Coronary artery (tissue), 2 donors: Measurements from ENCODE around the gene CHD1.

ENCODE experiments used
- DNase-seq: peaks from one replicate; pipeline ENCODE4 v3.0.0-alpha.2; 2017; ENCODE audit warnings: low spot score
- H3K27ac ChIP-seq, 2 donors: fragments of 200-600 bp; sonication (generic); one replicate each; pipeline ENCODE4 v1.5.1; 2016 to 2019
- H3K4me3 ChIP-seq: fragments of 200-600 bp; sonication (generic); 2 replicates; pipeline ENCODE4 v1.5.1; 2016; ENCODE audit warnings: mild to moderate bottlenecking, moderate library complexity
- TF ChIP-seq, protein P1 (sequence below): fragments of 200-600 bp; sonication (generic); IDR thresholded peaks from one replicate; pipeline ENCODE4 v1.5.1; 2019; ENCODE audit warnings: antibody characterized with exemption

CHD1 gene

DNA sequence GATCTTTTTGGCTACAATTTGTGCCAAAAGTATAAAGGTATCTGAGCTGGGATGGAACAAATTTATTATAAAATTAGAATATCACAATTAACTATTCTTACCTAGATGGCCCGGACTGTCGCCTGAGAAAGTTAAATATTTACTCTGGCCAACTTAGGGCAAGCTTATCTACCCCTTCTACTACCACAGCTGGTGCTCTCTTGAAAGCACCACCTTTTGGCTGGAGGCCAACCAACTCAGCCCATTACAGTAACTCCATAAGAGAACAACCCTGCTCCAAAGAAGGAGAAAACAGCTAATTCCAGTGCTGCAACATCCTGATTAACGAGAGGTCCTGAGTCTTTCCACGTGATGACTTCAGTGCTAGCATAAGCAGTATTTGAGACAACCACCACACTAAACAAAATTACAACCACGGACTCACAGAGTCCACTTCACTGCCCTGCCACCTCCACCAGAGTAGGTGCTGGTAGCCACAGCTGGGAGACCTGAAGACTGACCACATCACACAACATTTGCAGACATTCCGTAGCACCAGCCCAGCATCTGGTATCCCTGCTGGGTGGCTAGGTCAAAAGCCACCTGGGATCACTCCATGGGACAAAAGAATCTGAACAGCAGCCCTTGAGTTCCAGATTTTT, 112.1 kb downstream of the CHD1 start:
- no peak overlapping the region for H3K27ac ChIP-seq
- no peak overlapping the region for H3K4me3 ChIP-seq
- TF ChIP-seq, protein P1, sequence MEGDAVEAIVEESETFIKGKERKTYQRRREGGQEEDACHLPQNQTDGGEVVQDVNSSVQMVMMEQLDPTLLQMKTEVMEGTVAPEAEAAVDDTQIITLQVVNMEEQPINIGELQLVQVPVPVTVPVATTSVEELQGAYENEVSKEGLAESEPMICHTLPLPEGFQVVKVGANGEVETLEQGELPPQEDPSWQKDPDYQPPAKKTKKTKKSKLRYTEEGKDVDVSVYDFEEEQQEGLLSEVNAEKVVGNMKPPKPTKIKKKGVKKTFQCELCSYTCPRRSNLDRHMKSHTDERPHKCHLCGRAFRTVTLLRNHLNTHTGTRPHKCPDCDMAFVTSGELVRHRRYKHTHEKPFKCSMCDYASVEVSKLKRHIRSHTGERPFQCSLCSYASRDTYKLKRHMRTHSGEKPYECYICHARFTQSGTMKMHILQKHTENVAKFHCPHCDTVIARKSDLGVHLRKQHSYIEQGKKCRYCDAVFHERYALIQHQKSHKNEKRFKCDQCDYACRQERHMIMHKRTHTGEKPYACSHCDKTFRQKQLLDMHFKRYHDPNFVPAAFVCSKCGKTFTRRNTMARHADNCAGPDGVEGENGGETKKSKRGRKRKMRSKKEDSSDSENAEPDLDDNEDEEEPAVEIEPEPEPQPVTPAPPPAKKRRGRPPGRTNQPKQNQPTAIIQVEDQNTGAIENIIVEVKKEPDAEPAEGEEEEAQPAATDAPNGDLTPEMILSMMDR = no peak
- DNase-seq = no peak

DNA sequence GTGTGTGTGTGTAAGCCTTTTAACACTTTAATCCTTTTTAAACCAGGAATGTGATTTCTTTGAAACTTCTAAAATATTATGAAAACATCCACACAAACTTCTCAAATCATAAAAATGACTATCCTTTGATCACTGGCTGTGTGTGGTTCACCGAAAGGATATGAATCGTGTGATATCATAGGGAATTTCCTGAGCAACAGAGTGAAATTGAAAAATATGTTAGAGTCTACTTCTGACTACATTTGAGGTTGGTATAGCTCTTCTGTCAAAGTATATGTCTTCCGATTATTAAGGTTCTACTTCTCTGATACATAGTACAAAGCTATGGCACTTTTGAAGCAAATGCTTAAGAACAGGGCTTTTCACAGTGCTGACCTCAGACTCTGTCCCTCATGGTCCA, 115.1 kb downstream of the CHD1 start:
- Histone ChIP-seq H3K4me3 (no peak overlapping the region), H3K27ac (no peak overlapping the region)
- no peak for DNase-seq
- TF ChIP-seq, protein P1 = no peak

DNA sequence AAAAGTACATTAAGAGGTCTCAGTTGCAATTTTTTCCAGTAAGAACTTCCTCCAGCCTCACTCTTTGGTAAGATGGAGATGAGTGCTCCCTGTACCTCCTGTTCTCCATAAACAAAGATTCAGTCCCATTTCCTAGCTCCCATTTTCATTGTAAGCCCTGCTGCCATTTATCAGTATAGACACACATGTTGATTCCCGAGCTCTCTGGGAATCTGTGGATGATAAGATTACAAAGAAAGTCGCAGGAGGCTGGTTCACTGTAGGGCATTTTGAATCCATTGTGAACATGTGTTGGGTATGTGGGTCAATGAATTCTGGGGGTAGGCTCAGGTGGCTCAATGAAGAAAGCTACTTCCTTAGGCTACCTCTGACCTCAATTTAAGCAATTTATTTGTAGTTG, 118.6 kb downstream of the CHD1 start:
- TF ChIP-seq, protein P1 = no peak
- Histone ChIP-seq H3K27ac (no peak overlapping the region), H3K4me3 (no peak overlapping the region)
- DNase-seq = no peak

DNA sequence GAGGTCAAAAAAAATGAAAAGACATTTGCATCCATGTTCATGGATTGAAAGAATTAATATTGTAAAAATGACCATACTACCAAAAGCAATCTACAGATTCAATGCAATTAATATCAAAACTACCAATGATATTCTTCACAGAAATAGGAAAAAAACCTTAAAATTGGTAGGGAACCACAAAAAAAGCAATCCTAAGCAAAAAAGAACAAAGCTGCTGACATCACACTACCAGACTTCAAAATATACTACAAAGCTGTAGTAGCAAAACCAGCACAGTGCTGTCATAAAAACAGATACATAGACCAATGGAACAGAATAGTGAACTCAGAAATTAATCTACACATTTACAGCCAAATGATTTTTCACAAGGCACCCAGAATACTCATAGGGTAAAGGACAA, 121.0 kb downstream of the CHD1 start:
- TF ChIP-seq, protein P1 = no peak
- Histone ChIP-seq H3K27ac (no peak overlapping the region), H3K4me3 (no peak overlapping the region)
- DNase-seq = no peak

DNA sequence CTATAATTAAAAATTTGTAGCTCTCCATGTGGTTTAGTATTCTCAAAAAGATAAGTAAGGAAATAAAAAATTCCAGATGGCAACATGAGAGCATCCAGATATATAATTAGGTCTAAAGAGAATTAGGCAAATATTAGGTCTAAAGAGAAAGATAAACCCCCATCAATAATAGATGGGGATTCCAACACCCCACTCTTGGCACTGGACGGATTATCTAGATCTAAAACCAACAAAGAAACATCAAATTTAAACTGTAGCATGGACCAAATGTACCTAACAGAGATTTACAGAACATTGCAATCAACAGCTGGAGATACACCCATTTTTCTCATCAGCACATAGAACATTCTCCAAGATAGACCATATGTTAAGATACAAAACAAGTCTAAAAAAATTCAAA, 123.7 kb downstream of the CHD1 start:
- Histone ChIP-seq H3K4me3 (no peak overlapping the region), H3K27ac (no peak overlapping the region)
- TF ChIP-seq, protein P1 = no peak
- DNase-seq = no peak

DNA sequence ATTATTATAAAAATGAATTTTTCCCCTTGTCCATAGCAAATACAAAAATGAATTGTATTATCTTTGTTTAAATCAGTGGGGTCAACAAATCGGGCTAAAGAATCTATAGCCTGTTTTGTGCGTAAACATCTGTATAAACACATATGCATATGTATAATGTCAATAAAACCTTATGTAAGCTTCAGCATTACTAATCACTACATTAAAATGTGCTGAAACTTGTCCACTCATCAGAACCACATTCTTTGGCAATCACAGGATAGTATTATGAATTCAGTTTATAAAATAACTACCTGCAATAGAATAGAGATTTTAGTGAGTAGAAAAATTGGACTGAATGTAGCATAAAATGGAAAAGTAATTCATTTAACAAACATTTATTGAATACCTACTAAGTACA, 124.7 kb downstream of the CHD1 start:
- TF ChIP-seq, protein P1 = no peak
- no peak overlapping the region for H3K27ac ChIP-seq
- DNase-seq = no peak
- H3K4me3 ChIP-seq = no peak overlapping the region
